ENCODE results near the gene PAXIP1. TPM values are rescaled to one million over a fixed set of nuclear protein-coding genes. Genes with fewer than 3 reads are reported as not detected.

Gene PAXIP1
- total RNA-seq, 4 donors from 2014 or later = 13.2 to 14.9 (median 13.6) TPM

DNA sequence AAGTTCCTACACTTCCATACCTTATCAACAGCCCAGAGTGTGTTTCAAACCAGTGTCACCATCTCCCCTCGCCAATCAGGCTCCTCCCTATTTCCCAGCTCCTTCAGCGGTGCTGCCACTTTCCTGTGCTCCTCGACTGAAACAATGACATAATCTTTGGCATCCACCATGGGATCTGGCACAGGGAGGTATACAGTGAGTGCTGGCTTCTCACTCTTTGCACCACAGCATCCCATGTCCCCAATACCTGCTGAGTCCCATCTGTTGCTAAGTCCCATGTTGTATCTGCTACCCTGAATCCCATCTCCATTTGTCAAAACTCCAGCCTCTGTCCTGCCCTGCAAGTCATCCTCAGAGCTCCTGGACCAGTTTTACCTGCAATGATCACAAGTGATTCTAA, 15.4 kb downstream of the PAXIP1 start:
- no peak overlapping the region for H3K27ac ChIP-seq
- H3K36me3 ChIP-seq = no peaks in the 10 kb centered on the region
- no peaks in the 10 kb centered on the region for H3K4me1 ChIP-seq
- H3K27me3 ChIP-seq = no peaks in the 10 kb centered on the region
- DNase-seq = no peak
- H3K9me3 ChIP-seq = no peaks in the 10 kb centered on the region
- no peak overlapping the region for H3K4me3 ChIP-seq (replicated peaks in 1 of 3)
- WGBS, 2 donors = 65 to 76% methylated on average over 3 of the region's 3 CpGs
- intact Hi-C loops (cut with DNase I) = no loop called here
- TF ChIP-seq, protein P1, sequence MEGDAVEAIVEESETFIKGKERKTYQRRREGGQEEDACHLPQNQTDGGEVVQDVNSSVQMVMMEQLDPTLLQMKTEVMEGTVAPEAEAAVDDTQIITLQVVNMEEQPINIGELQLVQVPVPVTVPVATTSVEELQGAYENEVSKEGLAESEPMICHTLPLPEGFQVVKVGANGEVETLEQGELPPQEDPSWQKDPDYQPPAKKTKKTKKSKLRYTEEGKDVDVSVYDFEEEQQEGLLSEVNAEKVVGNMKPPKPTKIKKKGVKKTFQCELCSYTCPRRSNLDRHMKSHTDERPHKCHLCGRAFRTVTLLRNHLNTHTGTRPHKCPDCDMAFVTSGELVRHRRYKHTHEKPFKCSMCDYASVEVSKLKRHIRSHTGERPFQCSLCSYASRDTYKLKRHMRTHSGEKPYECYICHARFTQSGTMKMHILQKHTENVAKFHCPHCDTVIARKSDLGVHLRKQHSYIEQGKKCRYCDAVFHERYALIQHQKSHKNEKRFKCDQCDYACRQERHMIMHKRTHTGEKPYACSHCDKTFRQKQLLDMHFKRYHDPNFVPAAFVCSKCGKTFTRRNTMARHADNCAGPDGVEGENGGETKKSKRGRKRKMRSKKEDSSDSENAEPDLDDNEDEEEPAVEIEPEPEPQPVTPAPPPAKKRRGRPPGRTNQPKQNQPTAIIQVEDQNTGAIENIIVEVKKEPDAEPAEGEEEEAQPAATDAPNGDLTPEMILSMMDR (IDR thresholded peaks at IDR 0.05) = no peak
- TF ChIP-seq POLR2A (IDR thresholded peaks at IDR 0.05) = no peak

DNA sequence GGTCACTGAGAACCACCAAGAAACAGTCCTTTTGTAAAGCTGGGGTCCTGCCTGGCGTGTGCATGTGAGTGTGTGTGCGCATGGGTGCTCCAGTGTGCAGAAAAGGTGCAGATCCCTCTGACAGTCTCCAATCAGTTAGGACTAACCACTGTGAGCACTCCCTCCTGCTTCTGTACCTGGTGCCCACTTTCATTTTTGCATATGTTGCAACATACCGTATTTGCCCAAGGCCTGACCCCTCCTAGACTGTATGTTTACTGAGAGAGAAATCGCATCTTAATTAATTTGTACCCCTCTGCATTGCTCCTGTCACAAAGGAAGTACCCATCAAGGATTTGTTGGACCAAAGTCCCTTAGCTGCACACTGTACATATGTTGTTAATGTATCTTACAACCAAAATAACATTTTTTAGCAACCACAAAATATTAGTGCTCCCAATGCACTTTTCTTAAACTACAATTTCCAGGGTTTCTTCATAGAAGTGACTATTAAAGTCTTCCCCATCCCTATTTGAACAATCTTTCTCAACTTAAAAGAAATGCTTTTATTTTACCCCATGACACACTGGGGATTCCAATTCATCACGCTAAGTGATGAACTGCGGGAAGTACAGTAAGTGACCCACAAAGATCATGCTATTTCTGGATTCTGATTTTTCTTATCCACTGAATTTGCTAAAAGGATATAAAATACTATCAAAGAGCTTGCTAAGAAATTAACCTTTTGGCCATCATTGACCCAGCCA, 16.6 kb downstream of the PAXIP1 start:
- no peak for TF ChIP-seq POLR2A (IDR thresholded peaks at IDR 0.05)
- TF ChIP-seq, protein P1 (IDR thresholded peaks at IDR 0.05) = no peak
- no peak overlapping the region for H3K4me3 ChIP-seq (replicated peaks in 1 of 3)

GRCh38 chr7:154985230-154985629, 17.7 kb downstream of the PAXIP1 start:
- Histone ChIP-seq H3K4me3 (replicated peaks in 1 of 3) (no peak overlapping the region), H3K27ac (no peak overlapping the region), H3K9me3 (no peaks in the 10 kb centered on the region), H3K4me1 (no peaks in the 10 kb centered on the region), H3K27me3 (no peaks in the 10 kb centered on the region), H3K36me3 (no peaks in the 10 kb centered on the region)
- intact Hi-C loops (cut with DNase I) = no loop called here
- TF ChIP-seq, protein P1 (IDR thresholded peaks at IDR 0.05) = no peak
- TF ChIP-seq POLR2A (IDR thresholded peaks at IDR 0.05) = no peak
- WGBS, 2 donors = 80 to 84% methylated on average over 6 of the region's 6 CpGs
- DNase-seq = no peak

More for the DNA sequence above, 16.6 kb downstream of the PAXIP1 start:
- Histone ChIP-seq H3K27ac (no peak overlapping the region), H3K27me3 (no peaks in the 10 kb centered on the region), H3K9me3 (no peaks in the 10 kb centered on the region), H3K4me1 (no peaks in the 10 kb centered on the region), H3K36me3 (no peaks in the 10 kb centered on the region)
- no peak for DNase-seq
- WGBS, 2 donors = 96 to 98% methylated on average over 6 of the region's 6 CpGs
- intact Hi-C loops (cut with DNase I) = no loop called here

GRCh38 chr7:154984601-154985188, 18.2 kb downstream of the PAXIP1 start:
- H3K27ac ChIP-seq = no peak overlapping the region
- DNase-seq = no peak
- no peaks in the 10 kb centered on the region for H3K27me3 ChIP-seq
- 54 to 61% methylated on average over 6 of the region's 6 CpGs for WGBS, 2 donors
- no peak overlapping the region for H3K4me3 ChIP-seq (replicated peaks in 1 of 3)
- intact Hi-C loops (cut with DNase I) = no loop called here
- no peaks in the 10 kb centered on the region for H3K9me3 ChIP-seq
- TF ChIP-seq POLR2A (IDR thresholded peaks at IDR 0.05) = no peak
- TF ChIP-seq, protein P1 (IDR thresholded peaks at IDR 0.05) = no peak
- no peaks in the 10 kb centered on the region for H3K4me1 ChIP-seq
- no peaks in the 10 kb centered on the region for H3K36me3 ChIP-seq

DNA sequence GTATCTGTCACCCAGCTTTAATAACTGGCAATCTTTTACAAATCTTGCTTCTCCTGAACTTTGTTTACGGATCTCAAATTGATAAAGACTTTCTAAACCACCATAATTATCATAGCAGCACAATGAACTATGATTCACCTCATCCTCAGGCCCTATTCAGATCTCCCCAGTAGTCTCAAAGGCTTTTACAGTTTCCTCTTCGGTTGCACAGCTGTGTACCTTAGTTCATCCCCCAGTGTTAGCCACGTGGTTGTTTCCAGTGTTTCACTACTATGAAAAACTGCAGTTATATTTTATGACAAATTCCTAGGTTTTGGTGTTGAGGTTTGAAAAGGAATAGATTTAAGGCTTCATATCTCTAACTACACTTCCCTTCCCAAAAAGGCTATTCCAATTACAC, 24.9 kb downstream of the PAXIP1 start:
- 88 to 91% methylated on average over 3 of the region's 3 CpGs for WGBS, 2 donors
- Histone ChIP-seq H3K9me3 (no peaks in the 10 kb centered on the region), H3K27me3 (no peaks in the 10 kb centered on the region), H3K27ac (no peak overlapping the region), H3K4me1 (no peaks in the 10 kb centered on the region), H3K36me3 (peaks cover 0 to 2% of the 10 kb centered on the region in 2 donors), H3K4me3 (replicated peaks in 1 of 3) (no peak overlapping the region)
- intact Hi-C loops (cut with DNase I) = no loop called here
- no peak for TF ChIP-seq POLR2A (IDR thresholded peaks at IDR 0.05)
- TF ChIP-seq, protein P1 (IDR thresholded peaks at IDR 0.05) = no peak
- DNase-seq = no peak

All from thyroid gland (tissue), 4 donors.